NCI-H2196 treated with DMSO at 0.1 percent for 48 hours (cell line): Measurements from ENCODE around the gene SUN1.
"Not testable (repeated sequence)": the region's sequence is repeated elsewhere in the genome, so short reads cannot be mapped to it uniquely, and the experiment has no call there.

ENCODE experiments used
- DNase-seq: peaks from one replicate; lab custom pipeline; 2025; ENCODE audit not compliant: unreplicated experiment; lab: John Stamatoyannopoulos, UW

SUN1 gene

GRCh38 chr7:803243-803635, 29.0 kb upstream of the SUN1 start:
- no peak for DNase-seq

DNA sequence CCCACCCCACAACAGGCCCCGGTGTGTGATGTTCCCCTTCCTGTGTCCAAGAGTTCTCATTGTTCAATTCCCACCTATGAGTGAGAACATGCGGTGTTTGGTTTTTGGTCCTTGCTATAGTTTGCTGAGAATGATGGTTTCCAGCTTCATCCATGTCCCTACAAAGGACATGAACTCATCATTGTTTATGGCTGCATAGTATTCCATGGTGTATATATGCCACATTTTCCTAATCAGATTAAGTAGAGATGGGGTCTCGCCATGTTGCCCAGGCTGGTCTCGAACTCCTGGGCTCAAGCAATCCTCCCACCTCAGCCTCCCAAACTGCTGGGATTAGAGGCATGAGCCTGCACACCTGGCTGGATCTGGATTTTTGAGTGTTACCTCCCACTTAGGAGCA, 28.5 kb upstream of the SUN1 start:
- not testable (repeated sequence) for DNase-seq

DNA sequence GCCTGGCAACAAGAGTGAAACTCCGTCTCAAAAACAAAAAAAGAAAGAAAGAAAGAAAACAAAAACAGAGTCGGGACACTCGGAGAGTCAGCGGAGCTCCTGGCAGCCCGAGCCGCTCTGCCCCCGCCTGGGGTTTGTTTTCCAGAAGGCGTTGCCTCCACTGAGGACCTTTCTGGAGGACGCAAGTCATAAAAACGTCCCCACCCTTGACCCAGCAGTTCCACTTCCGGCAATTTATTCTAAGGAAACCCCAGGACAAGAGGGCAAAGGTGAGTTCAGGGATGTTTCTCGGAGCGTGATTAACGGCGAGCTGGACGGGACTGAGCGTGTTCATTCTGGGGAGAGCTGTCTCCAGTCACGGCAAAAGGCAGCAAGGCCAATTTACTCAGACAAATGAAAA, 27.0 kb upstream of the SUN1 start:
- DNase-seq: no peak

DNA sequence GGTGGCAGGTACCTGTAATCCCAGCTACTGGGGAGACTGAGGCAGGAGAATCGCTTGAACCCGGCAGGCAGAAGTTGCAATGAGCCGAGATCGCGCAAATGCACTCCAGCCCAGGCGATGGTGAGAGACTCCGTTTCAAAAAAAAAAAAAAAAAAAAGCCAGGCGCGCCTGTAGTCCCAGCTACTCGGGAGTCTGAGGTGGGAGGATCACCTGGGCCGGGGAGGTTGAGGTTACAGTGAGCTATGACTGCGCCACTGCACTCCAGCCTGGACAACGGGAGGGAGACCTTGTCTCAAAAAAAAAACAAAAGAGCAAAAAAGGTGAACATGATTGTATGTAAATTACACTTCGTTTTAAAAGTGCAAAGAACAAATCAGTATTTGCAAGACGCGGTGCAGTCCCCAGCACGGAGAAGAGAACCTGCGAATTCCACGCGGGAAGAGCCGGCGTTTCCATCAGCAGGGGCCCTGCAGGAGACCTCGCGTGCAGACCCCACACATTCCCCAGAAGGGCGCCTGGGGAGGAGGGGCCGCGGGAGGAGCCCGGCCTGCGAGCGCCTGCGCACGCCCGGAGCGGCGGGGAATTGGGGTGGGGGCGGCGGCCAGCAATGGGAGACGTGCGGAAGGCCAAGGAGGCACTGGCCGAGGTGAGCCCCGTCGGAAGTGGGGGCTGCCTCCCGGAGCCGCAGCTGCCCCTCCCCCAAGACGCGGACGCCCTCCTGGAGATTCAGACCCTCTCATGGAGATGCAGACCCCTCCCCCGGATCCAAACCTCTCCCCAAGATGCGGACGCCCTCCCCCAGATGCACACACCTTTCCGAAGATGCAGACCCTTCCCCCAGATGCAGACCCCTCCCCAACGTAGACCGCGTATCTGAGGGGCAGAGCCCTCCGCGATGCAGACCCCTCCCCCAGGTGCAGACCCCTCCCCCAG, 16.7 kb upstream of the SUN1 start:
- DNase-seq: no peak

DNA sequence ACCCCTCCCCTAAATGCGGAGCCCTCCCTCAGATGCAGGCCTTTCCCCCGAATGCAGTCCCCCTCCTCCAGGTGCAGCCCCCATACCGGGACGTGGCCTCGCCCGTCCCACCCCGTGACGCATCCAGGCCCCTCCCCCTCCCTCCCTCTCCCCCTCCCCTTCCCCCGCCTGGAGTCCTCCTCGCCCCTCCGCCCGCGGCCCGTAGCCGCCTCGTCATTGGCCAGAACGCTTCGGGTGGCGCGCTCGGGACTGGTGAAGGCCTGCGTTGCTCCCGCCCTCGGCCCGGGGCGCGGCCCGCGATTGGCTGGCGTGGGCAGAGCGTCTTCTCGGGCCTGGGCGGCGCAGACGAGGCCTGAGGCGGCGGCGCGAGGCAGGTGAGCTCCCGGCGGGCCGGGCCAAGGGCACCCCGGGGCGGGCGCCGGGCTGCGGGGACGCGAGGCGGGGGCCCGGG, 16.0 kb upstream of the SUN1 start:
- peak; percentile 93 for DNase-seq

DNA sequence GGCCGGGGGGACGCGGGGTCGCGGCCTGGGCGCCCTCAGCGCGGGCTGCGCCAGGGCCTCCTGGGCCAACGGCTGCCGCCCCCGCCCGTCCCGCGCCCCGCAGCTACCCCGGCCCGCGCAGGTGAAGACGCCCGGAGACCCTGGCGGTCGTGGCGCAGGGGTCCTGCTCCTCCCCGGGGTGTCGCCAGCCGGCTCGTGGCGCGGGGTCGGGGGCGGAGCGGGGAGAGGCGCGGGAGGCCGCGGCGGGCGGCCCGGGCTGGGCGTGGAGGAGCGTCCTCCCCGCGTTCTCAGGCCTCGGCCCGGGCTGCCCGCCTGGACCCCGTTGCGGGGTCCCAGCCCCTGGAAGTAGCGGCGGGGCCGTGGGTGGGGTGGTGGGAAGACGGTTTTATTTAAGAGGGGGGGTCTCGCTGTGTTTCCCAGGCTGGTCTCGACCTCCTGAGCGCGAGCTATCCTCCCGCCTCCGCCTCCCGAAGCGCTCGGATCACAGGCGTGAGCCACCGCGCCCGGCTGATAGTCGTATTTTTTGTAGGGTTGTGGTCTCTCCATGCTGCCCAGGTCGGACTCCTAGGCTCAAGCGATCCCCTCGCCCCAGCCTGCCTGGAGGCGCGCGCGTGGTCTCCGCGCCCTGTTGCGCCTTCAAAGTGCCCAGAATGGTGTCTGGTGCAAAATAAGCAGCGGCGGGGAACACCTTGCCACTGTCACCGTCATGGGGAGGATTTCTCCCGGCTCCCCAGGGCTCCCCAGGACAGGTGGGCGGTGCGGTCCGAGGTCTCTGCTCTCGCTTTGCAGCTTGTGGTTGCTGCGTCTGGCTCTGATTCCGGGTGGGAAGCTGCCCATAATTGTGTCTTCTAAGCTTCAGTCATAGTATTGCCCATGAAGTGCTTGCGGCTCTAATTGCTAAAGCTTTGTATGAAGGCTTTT, 15.3 kb upstream of the SUN1 start:
- DNase-seq: no peak

GRCh38 chr7:818031-818699, 14.1 kb upstream of the SUN1 start:
- DNase-seq: no peak

GRCh38 chr7:820341-820740, 11.9 kb upstream of the SUN1 start:
- DNase-seq: no peak

DNA sequence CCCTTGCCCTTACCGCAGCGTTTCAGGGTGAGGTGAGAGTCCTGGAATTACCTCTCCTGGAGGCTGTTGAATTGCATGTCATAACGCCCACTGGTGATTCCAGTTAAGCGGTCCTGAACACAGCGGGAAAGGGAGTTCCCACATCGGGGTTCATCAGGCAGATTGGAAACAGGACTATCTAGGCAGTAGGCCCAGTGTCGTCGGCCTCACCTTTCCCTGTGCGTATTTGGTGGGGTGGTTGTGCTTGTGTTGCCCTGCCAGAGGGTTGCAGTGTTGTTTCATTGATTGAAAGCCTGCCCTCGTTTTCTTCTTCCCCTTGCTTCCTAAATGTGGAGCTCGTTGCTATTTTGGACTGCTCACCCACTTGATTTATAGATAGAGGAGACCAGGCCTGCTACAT, 10.6 kb upstream of the SUN1 start:
- DNase-seq: no peak

GRCh38 chr7:822692-823276, 9.5 kb upstream of the SUN1 start:
- no peak for DNase-seq

DNA sequence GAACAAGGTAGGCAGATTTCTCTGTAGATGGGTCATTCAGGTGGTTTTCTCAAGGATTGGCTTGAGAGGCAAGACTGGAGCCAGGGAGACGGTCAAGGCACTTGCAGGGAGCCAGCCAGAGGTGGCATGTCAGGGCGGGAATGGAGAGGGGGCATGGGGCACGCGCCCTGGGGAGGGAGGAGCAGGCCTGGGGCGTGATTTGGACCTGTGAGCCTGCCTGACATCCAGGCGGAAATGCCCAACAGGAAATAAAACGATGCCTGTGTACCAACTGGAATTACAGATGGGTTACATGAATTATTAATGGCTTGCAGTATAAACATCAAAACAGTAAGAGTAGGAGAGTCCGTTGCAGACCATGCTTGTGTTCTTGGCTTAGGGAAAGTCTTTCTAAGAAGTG, 8.6 kb upstream of the SUN1 start:
- no peak for DNase-seq

DNA sequence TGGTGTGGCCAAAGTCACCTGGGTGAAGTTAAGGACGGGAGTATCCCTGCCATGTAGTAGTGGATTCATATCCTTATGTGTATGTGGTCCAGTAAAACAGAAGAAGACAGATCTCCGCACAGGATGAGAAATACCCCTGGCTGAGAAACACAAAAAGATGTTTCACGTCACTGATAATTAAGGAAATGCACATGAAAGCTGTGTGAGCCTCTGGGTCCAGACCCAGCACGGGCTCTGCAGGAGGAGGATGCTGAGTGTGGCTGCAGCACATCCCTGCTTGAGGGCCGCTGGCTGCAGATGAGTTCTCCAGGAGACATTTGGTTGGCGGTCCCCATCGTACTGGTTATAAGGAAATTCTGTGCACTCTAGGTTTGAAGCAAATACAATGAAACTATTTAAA, 8.2 kb upstream of the SUN1 start:
- DNase-seq: no peak

- DNase-seq: no peak
Observed at GRCh38 chr7:824664-825063, 7.6 kb upstream of the SUN1 start.

DNA sequence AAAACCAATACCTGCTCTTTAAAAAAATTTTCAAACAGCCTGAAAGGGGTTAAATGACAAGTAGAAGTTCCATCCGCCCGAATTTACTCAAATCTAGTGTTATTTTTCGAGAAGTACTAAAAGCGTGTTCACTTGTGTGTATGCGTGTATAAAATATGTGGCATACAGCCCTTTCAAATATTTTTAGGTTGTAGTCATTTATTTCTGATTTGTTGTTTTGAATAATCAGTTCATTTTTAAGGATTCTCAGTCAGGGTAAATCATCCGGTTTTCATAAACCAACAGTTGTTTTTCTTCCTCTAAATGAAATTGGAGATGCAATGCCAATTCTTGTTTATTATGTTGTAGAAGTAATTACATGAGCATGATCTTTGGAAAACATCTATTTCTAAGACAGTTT, 6.9 kb upstream of the SUN1 start:
- DNase-seq: no peak

- no peak for DNase-seq
Observed at GRCh38 chr7:826230-826917, 5.9 kb upstream of the SUN1 start.

DNA sequence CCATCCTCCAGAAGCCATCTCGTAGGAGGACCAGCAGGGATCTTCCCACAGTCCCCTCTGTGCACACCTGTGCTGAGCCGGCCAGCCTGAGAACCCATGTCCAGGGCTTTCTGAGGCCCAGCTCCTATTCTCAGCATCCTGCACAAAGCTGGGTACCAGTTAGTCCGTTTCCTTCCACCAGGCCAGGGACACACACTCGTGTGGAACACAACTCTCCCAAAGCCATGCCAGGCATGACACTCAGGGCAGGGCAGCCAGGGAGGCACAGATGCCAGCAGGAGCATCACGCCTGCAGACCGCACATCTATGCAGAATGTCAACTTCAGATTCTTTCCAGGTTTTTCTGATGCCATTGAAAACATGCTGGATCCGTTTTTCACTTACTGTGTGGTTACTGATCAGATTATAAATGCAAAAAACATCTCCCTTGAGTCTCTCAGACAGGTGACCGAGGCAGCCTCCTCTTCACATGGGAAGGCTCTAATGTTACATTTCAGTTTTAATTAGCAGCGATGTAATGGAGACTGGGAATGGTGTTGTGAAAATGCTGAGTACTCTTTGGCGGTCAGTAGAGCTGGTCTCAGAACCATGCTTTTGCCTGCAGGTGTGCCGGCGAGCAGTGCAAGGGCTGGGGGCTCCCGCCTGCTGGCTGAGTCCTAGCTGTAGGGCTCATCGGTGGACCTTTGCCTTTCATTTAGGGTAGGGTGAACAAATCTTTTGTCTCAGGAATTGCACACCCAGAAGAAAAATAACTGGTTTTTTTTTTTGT, 3.3 kb upstream of the SUN1 start:
- DNase-seq: no peak

DNA sequence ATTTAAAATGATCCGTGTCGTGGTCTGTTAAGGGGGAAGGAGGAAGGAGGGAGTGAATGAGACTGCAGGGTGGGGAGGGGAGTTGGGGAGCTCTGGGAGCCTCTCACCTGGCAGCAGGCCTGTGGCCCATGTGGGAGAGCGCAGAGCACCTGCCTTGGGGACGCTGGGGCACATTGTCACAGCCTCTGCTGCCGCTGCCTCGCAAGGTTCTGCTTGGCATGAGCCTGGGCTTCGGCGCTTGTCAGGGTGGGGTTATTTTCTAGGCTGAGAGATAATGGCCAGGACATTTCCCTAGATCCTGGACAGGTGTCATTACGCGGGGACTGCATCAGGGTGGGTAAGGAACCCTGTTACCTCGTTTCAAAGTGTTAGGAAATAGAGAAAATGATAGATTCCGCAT, 2.2 kb upstream of the SUN1 start:
- no peak for DNase-seq

GRCh38 chr7:831596-832166, 595 bp upstream of the SUN1 start:
- DNase-seq: no peak

- DNase-seq: no peak
Observed at GRCh38 chr7:832968-833424, 720 bp downstream of the SUN1 start.
